GM19452 (cell line): ENCODE measurements around the gene ABR.
"Not testable (repeated sequence)": the region's sequence is repeated elsewhere in the genome, so short reads cannot be mapped to it uniquely, and the experiment has no call there.

Source experiments
- ATAC-seq: cut with Tn5 transposase; IDR thresholded peaks from one replicate; pipeline ENCODE4 v1.9.1; 2021; ENCODE audit not compliant: unreplicated experiment

The ABR gene

DNA sequence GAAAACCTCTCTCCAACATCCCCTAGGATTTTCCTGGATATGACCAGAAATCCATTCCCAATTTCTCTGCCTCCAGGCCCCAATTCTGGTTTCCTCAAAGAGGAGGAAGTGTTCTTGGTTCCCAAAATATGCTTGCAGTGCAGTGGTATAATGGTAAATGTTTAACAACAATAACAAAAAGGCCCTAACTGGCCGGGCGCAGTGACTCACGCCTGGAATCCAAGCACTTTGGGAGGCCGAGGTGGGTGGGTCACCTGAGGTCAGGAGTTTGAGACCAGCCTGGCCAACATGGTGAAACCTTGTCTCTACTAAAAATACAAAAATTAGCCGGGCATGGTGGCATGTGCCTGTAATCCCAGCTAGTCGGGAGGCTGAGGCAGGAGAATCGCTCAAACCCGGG lies 184.5 kb downstream of the ABR start:
- not testable (repeated sequence) for ATAC-seq

DNA sequence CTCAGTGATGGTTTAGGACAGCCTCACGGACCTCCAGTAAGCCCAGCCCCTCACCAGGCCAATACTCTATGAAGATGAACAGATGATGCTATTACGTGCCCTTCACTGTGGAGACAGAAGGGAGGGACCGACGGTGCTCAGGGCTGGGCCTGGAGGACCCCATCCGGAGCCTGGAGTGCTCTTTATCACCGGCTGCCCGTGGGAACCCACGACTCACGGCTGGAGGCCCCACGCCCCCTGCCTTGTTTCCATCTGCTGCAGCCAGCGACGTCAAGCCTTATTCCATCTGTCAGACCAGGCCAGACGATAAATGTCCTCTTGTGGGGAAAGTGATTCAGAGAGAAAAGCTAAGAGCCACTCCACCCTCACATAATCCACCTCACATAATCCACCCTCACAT lies 186.8 kb downstream of the ABR start:
- ATAC-seq, result no peak

DNA sequence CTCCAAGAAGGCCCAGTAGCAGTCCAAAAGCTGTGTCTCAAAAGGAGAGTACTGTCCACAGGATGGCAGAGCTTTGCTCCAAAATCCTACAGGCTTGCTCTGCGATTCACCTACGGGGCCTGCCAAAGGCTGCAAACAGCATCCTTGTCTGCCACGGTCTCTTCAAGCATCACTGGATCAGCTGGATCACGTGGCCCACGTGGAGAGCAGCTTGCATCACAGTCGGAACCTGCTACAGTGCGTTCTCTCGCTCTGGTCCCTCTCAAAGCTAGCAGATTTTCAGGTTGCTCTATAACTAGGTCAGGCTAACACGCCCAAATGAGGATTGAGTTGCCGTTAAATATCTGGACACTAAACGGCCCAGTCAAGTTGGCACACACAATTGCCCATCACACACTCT lies 191.2 kb downstream of the ABR start:
- no peak for ATAC-seq

DNA sequence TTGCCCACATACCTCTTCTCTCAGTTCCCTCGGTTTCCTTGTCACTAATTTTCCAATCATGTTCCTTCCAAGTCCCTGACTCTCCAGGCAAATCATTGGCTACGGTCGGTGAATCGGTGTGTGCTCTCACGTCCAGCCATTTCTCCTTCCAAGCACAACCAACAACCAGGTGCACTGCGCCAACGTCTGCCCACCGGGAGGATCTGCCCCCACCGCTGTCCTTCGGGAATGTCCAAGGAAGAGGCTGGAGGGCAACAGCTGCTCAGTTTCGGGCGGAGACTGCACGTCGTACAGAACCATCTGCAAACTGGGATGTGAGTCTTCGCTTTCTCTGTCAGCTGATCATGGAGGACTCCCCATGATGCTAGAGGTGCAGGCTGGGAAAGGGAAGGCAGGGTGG lies 191.8 kb downstream of the ABR start:
- no peak for ATAC-seq

DNA sequence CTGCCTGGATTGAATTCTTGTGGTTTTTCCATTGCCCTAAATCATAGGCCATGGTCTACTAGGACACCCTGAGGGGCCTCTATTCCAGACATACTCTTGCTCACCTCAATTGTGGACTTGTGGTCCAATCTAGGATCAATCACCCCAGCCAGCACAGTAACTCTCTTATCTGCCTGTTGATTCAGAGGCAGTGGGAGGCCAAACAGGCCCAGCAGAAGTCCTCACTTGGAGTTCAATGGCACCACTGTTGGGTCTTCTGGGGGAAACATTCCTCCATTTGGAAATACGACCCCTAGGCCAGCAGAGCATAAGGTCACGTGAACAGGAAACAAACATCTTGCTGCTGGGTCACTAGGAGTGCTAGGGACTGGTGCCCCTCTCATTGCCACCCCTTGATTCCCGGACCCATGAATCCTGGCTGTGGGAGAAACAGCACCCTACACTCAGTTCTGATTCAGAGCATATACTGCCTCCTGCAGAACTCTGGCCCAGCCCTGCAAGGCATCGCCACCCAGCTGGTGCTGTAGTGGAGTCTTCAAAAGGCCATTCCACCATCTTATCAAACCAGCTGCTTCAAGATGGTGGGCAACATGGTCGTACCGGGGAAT lies 193.4 kb downstream of the ABR start:
- ATAC-seq, result no peak

DNA sequence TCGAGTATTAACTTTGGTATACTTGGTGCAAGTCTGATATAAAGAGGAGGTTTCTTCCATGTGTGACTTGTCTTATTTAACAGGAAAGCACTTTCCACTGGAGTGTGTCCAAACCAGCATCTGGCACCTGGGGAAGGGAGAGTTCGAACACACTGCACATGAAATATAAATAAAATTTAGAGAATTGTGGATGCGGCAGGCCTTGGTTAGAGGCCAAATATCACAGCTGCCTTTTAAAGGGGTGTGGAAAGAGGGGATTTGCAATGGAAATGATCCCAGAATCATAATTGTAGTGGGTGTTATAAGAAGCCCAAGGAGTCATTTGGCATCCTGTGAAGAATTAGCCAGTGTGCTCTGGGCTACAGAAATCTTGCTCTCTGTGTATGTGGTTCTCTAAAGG lies 195.9 kb downstream of the ABR start:
- no peak for ATAC-seq

DNA sequence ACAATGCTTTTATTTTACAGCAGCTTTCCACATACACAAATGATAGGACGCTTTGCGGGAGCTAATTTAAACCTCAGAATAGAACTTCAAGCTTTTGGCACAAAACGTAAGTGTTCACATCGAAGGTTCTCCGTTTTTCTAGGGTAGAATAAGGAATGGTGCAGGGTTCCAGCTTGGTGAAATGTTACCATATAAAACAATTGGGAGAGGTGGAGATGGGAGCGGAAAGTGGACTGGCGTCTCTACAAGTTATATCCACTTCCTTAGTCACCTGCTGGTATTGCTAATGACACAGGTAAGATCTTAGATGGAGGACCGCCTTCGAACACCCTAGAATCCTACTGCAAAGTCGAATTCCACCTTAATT lies 198.5 kb downstream of the ABR start:
- ATAC-seq, result no peak

DNA sequence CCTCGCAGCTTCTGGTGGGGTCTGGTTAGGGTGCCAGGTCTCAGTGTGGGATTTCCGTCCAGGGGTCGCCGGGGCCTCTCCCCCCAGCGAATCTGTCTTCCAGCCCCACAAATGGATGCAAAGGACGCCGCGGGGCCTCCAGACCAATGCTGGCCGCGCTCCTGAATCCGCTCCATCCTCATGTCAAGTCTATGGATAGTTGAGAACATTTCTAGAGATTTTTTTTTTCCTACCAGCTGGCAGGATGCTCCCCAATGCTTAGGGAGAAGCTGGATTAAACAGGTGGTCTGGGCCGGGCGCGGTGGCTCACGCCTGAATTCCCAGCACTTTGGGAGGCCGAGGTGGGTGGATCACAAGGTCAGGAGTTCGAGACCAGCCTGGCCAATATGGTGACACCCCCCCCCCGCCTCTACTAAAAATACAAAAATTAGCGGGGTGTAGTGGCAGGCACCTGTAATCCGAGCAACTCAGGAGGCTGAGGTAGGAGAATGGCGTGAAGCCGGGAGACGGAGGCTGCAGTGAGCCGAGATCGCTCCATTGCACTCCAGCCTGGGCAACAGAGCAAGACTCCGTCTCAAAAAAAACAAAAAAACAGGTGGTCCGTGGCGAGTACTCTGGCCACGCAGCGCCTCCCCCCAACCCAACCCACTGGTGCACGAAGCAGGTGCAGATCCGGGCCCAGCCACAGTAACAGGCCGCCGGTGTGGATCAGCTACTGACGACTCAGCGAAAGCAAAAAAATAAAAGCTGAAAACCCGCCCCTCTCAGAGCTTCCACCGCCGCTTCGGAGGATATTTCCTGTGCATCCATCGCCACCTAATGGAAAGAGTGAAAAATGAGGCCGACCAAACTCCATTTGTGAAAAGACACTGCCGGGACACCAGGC lies 199.1 kb downstream of the ABR start:
- ATAC-seq, result no peak

DNA sequence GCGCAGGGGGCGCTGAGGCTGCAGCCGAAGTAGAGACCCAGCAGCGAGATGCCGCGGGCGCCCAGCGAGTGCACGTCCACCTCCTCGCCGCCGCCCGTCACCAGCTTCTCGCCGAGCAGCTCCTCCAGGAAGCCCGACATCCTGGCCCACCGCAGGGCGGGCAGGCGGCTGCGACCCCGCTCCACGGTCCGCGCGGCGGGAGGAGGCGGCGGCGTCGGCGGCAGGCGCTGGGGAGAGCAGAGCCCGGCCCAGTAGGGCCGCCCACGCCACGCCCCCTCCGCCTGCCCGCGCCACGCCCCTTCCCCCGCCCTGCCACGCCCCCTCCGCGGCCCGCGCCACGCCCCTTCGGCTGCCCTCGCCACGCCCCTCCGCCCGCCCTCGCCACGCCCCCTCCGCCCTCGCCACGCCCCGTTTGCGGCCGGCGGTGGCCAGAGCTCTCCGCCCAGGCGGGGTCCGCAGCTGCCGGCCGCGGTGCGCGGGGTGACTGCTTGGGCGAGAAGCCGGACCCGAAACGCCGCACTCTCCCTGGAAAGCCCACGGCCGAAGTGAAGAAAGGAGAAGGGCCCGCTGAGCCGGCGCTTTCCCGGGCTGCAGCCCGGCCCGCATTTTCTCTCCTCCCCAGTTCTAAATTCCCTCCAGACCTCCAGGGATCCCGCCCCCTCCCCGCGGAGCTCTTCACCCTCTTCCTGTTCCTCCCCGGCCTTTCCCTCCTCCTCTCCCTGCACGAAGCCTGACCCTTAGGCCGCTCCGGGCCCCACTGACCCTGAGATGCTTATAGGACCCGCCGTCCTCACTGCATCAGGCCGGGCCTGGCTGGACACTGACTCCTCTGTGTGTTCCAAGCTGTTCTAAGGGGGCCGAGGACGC lies 200.0 kb downstream of the ABR start, which contains the start of gene NXN:
Gene NXN, minus strand, starts transcription at position 238 of the 867 bp plus-strand sequence.
- ATAC-seq, result peak; percentile 60

DNA sequence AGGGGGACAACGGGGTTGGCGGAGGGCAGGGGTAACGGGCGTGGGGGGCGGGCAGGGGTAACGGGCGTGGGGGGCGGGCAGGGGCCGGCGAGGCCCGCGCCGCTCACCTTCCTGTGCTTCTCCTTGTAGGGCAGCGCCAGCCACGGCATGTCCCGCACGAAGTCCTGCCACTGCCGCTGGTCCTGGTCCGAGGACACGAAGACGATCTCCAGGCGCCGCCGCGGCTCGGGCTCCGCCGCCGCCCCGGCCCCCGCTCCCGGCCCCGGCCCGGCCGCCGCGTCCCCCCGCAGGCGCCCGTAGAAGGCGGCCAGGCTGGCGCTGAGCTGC lies 200.6 kb downstream of the ABR start:
- no peak for ATAC-seq

DNA sequence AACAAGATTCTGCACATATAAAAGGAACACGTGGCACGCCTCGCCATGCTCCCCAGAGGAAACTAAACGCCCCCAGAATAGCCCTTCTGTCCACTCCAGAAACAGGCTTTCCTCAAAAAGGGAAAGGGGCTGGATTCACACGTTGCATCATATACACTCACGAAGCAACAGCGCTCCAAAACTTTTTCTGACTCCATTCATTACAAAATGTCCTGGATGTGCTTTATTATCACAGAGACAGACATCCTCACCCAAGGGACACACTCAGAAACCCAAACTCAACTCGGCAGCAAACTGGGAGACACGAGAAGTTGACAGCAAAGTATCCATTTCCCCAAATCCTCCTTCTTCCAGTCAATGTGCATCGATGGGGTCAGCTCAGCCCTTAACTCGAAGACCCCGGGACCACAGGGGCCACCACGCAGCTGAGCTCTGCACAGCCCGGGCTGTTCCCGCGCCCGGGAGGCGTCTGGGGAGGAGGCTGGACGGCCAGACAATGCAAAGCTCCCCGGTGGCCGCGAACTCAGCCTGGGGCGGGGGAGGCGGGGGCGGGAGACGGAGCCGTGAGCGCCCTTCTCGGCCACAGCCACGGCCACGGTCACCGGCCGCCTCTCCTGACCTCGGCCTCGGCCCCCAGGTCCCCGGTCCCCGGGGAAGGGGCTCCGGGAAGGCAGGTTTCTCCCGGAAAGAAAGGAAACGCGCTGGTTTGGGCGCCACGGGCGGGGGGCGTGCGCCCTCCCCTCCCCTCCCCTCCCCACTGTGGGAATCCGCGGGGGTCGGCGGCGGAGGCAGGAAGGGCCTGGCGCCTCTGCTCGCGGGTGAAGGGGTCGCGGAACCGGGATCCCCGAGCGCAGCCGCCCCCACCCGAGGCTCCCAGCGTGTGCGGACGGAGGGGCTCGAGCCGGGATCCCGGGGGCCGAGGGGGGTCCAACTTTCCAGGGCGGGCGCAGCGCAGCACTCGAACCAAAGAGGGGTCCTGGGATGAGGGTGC lies 201.4 kb downstream of the ABR start:
- no peak for ATAC-seq

DNA sequence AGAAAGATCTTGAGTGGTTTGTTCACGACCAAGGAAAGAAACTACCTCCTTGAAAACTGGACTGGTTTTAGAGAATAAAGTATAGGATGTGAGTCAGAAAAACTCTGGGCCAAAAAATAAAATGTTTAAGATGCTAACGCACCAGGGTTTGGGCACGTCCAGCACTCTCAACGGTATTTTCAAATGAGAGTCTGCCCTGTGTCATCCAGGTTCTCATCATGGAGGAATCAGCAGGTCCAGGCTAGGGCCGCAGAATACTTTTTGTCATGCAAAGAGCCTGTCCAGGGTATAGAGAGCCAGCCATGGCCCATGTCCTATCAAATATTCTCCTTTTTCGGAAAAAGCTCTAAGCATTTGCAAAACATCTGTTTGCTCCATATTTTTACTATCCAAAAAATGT lies 202.6 kb downstream of the ABR start:
- ATAC-seq, result no peak

DNA sequence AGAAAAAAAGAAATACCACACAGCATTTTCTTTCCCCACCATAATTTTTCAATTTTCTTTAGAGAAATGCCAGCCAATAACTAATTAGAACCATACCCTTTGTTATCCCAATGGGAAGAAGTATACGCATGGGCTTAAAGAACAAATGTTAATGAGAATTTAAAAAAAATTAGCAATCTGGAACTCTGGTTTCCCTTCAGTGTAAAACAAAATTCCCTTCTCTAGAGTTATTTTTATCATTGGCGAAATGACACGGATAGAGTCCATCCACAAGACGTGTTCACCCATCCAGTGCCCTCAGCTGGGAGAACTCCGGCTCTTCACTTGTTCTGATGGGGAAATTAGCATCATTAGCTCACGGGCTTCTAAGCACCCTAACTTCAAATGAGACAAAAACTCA lies 203.5 kb downstream of the ABR start:
- no peak for ATAC-seq

DNA sequence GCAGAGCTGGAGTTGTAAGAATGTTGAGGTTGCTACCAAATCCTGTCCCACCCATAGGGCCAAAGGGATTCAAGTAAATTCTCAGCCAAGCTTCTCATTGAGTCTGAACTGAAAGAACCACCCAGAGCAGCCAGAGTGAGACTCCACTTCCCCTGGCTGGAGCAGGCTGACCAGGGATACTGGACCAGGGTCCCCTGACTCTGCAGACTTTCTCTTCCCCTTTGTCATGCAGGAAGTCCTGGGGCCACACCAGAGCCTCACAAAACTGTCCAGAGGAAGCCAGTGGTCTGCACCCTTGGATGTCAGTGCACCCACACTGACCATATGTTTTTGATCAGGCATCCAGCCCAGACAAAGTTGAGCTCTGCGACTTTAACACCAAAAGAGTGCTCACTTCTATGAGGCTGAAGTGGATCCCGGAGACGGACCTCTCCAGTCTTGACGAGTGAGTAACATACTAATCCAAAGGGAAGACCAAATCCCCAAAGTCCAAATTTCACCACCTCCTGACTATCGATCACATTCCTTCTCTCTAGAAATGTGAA lies 204.3 kb downstream of the ABR start:
- ATAC-seq, result no peak

DNA sequence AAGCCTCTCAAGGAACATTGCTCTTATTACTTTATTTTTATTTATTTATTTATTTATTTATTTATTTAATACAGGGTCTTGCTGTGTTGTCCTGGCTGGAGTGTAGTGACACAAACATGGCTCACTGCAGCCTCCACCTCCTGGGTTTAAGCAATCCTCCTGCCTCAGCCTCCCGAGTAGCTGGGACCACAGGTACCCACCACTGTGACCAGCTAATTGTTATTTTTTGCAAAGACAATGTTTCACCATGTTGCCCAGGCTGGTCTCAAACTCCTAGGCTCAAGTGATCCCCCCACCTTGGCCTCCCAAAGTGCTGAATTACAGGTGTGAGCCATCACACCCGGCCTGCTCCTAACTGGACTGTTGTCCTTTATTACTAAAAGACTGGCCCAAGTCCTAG lies 205.0 kb downstream of the ABR start:
- not testable (repeated sequence) for ATAC-seq

DNA sequence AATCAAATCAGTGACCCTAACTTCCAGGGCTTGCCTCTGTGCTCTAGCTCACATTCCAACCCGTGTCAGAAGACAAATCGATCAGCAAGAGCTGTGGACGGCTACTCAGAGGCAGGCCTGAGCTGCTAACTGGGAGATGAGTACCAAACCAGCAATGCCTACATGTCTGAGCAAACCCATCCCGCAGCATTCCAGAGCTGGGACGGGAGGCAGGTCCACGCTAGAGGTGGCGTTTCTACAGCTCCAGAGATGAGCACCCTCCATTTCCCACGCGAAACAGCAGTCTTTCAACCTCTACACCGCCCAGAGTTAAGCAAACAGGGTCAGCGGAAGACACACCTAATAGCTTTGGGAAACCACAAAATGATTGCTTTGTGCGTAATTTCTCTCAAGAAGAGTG lies 206.7 kb downstream of the ABR start:
- no peak for ATAC-seq

DNA sequence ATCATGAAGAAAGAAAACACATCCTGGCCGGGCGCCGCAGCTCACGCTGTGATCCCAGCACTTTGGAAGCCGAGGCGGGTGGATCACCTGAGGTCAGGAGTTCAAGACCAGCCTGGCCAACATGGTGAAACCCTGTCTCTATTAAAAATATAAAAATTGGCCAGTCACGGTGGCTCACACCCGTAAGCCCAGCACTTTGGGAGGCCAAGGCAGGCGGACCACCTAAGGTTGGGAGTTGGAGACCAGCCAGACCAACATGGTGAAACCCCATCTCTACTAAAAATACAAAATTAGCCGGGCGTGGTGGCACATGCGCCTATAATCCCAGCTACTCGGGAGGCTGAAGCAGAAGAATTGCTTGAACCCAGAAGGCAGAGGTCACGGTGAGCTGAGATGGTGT lies 207.9 kb downstream of the ABR start:
- not testable (repeated sequence) for ATAC-seq

DNA sequence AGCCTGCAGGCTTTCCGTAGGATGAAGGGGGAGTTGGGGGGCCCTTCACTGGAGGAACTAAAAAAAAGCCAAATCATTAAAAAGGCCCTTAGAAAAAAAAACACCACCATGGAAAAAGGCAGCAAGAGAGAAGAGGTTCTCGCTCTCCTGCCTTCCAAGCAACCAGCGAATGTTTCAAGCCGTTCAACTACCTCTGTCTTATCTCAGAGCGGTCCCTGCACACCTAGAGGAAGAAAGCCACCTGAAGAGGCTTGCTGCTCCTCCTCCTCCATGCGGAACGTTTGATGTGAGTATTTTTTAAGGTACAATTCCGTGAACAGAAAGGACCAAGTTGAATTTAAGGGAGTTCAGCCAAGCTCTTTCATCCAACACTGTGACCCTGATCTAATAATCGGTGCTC lies 209.4 kb downstream of the ABR start:
- no peak for ATAC-seq

DNA sequence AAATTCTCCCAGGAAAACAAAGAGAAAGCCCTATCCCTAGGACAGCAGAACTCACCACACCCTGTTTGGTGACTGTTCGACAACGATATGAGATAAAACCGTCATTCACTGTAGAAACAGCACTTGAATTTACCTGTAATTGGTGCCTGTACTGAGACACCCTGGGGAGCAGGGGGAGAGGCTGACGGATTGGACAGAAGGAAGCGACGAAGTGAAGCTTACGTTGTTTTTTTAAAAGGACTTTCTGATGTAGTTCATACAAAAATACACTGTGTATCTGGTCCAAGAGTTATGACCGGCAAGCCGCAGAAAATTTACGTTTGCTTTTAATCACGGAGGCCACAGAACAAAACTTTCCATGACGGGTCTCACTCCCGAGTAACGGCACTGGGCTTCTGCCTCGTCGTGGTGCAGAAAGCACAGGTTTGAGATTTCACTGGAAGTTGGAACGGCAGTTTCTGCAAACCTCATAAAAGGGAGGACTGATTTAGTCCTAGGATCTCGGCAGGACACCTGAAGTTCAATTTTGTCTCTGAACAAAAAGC lies 209.9 kb downstream of the ABR start:
- no peak for ATAC-seq
